ENCODE results near the gene TDO2.

Gene TDO2

GRCh38 chr4:155887045-155887444 lies 16.5 kb upstream of the TDO2 start:
- no peak overlapping the region for H3K4me3 ChIP-seq (replicated peaks; ENCODE audit: insufficient read depth, low read length)
- no peak overlapping the region for H3K27ac ChIP-seq (replicated peaks)
- H3K27me3 ChIP-seq (ENCODE audit: insufficient read depth, poor library complexity, severe bottlenecking), result no peaks in the 10 kb centered on the region
- DNase-seq (ENCODE audit: low read depth in 1 of 2, low spot score in 1 of 2), result no peak
- TF ChIP-seq POLR2AphosphoS5 (IDR thresholded peaks at IDR 0.05; ENCODE audit: low read depth) (no peak), SPI1 (IDR thresholded peaks at IDR 0.05; ENCODE audit: borderline replicate concordance, low read depth) (no peak), CTCF (IDR thresholded peaks at IDR 0.05; ENCODE audit: insufficient read depth, low read length) (no peak), REST (IDR thresholded peaks at IDR 0.05; ENCODE audit: insufficient replicate concordance, low read depth) (no peak)

GRCh38 chr4:155887847-155888570 lies 15.5 kb upstream of the TDO2 start:
- no peak overlapping the region for H3K4me3 ChIP-seq (replicated peaks; ENCODE audit: insufficient read depth, low read length)
- H3K27ac ChIP-seq (replicated peaks), result no peak overlapping the region
- no peaks in the 10 kb centered on the region for H3K27me3 ChIP-seq (ENCODE audit: insufficient read depth, poor library complexity, severe bottlenecking)
- no peak for TF ChIP-seq SPI1 (IDR thresholded peaks at IDR 0.05; ENCODE audit: borderline replicate concordance, low read depth)
- TF ChIP-seq POLR2AphosphoS5 (IDR thresholded peaks at IDR 0.05; ENCODE audit: low read depth), result no peak
- TF ChIP-seq REST (IDR thresholded peaks at IDR 0.05; ENCODE audit: insufficient replicate concordance, low read depth), result no peak
- TF ChIP-seq CTCF (IDR thresholded peaks at IDR 0.05; ENCODE audit: insufficient read depth, low read length), result no peak
- no peak for DNase-seq (ENCODE audit: low read depth in 1 of 2, low spot score in 1 of 2)

GRCh38 chr4:155889031-155889793 lies 14.3 kb upstream of the TDO2 start:
- TF ChIP-seq REST (IDR thresholded peaks at IDR 0.05; ENCODE audit: insufficient replicate concordance, low read depth), result no peak
- no peak for TF ChIP-seq GABPA (IDR thresholded peaks at IDR 0.05; ENCODE audit: low read depth)
- peak; percentile 32; the same call in 1 of the 2 replicates for TF ChIP-seq SPI1 (IDR thresholded peaks at IDR 0.05; ENCODE audit: borderline replicate concordance, low read depth)
- Histone ChIP-seq H3K27ac (replicated peaks) (no peak overlapping the region), H3K27me3 (ENCODE audit: insufficient read depth, poor library complexity, severe bottlenecking) (no peaks in the 10 kb centered on the region), H3K4me3 (replicated peaks; ENCODE audit: insufficient read depth, low read length) (no peak overlapping the region)
- peak; percentile 23 to 65 for DNase-seq (ENCODE audit: low read depth in 1 of 2, low spot score in 1 of 2)

All from HL-60 (cell line).